NCI-H524 treated with DMSO at 0.1 percent for 48 hours (cell line): ENCODE measurements around the gene CAPN11.

Source experiments
- DNase-seq: peaks from one replicate; lab custom pipeline; 2025; lab: John Stamatoyannopoulos, UW

Gene CAPN11

GRCh38 chr6:44214307-44214706, 55.7 kb downstream of the CAPN11 start:
- DNase-seq, result no peak

GRCh38 chr6:44216677-44217331, 58.2 kb downstream of the CAPN11 start, which contains the start of gene MYMX:
Gene MYMX (plus strand): TSS chr6:44216926. CDS start chr6:44217472, 546 bp downstream.
- DNase-seq, result peak; percentile 35

GRCh38 chr6:44217332-44218143, 58.9 kb downstream of the CAPN11 start:
- no peak for DNase-seq

- DNase-seq, result no peak
These were observed 60.6 kb downstream of the CAPN11 start for GRCh38 chr6:44219053-44219814.

GRCh38 chr6:44219815-44220784, 61.5 kb downstream of the CAPN11 start:
- no peak for DNase-seq

GRCh38 chr6:44220913-44221290, 62.3 kb downstream of the CAPN11 start:
- DNase-seq, result no peak

GRCh38 chr6:44221291-44221960, 62.8 kb downstream of the CAPN11 start:
- no peak for DNase-seq

DNA sequence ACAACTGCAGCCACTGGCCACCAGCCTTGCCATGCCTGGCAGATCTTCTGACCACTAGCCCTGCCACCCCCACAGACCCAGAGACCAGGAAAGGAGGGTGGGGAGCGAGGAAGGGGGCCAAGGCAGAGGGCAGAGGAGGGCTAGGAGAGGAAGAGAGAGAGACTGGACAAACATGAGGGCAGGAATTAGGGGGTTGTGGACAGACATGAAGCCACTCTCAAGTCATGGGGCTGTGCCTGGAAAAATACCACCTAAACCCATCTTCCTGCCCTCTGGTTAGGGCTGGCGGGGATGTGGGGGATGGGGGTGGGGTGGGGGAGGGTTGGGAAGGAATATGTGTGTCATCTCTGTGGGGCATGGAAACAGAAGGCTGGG, 63.3 kb downstream of the CAPN11 start:
- DNase-seq, result no peak

- no peak for DNase-seq
These were observed 64.1 kb downstream of the CAPN11 start for GRCh38 chr6:44222486-44223318.

DNA sequence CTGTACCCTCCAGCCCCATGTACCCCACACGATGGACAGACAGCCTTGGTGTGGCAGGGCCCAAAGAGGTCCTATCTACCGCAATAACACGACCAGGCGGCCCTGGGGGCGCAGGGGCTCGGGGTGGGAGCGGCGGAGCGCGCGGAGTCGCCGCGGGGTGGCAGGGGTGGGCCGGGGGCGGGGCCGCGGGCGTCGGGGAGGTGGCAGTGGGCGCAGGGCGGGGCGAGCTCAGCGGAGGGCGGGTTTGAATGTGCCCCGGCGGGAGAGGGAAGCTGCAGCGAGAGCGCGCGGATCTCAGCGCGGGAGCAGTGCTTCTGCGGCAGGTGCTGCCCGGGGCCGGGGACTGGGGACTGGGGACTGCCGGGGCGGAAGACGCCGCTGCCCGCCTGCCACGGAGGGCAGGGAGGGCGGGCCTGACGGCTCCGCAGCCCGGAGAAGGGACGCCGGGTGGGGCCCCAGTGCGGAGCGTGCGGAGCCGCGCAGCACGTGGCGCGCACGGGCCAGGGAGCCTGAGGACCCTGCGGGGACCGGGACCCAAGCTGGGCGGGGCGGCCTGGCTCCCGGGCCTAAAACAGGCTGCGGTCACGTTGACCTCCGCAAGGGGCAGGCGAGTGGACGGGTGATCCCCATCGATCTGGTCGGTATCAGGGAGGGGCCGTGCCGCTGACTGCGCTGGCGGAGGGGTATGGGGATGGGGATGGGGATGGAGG, 64.9 kb downstream of the CAPN11 start, which contains the start of gene SLC29A1:
Gene SLC29A1 (plus strand): TSS at position 277 of the 710 bp plus-strand sequence. CDS start 3,719 bp downstream, outside the sequence.
- no peak for DNase-seq

DNA sequence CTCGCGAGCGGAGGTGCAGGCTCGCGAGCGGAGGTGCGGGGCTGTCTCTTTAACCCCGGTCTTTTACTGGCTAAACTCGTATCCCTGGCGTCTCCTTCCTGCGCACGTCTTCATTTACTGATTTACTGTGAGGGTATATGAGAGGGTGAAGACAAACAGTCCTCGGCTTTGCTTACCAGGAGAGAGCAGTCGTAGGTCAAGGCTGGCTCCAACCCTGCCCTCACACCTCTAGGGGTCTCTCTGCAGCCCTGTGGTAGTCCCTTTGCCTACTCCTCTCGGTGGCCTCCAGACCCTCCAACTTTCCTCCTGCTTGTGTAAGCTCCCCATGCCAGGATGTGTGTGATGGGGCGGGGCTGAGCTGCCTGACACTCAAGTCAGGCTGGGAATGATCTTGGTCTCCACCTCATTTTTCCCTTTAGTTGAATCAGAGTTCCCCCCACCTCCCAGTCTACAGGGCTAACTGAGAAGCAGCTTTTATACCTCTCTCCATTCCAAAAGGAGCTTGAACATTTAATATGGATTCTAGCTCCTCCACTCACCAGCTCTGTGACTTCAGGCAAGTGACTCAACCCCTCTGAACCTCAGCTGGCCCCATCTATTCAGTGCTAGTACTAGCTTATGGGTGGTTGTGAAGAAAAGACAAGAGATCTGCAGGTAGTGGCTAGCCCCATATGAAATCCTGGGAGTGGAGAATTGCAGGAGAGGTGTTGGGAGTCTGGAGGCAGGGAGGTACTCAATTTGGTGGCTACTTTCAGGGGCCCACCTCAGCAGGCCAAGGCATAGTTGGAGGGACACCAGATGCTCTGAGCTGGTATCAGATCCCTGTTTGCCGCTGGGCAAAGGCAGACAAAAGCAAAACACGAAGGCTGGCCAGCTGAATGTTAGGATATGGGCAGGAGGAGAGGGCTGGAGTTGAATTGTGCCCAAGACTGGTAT, 65.7 kb downstream of the CAPN11 start:
- no peak for DNase-seq

DNA sequence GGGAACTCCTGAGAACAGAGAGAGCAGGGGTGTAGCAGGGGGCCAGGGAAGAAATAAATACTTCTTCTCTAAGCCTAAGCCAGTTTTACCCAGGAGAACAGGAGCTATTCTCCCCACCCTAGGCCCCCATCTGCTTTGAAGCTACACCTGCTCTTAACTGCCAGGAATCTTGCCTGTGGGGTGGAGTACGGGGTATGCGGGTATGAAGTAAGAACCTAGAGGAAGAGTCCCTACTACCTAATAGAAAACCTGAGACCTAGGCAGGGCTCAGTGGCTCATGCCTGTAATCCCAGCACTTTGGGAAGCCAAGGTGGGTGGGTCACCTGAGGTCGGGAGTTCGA, 66.3 kb downstream of the CAPN11 start:
- no peak for DNase-seq

GRCh38 chr6:44225579-44226325, 67.1 kb downstream of the CAPN11 start:
- no peak for DNase-seq

GRCh38 chr6:44226368-44227147, 67.9 kb downstream of the CAPN11 start:
- no peak for DNase-seq

- no peak for DNase-seq
These were observed 68.7 kb downstream of the CAPN11 start for GRCh38 chr6:44227148-44227793.

GRCh38 chr6:44228031-44228430, 69.4 kb downstream of the CAPN11 start:
- DNase-seq, result no peak
